HG03378 (cell line): ENCODE data around the gene HOXB3.

Source experiments
- ATAC-seq: cut with Tn5 transposase; IDR thresholded peaks from one replicate; pipeline ENCODE4 v1.9.1; 2021; ENCODE audit warnings: mild to moderate bottlenecking, moderate library complexity; ENCODE audit not compliant: unreplicated experiment

HOXB3 gene

GRCh38 chr17:48613862-48614694 is 24.0 kb upstream of the HOXB3 start:
- ATAC-seq: no peak

DNA sequence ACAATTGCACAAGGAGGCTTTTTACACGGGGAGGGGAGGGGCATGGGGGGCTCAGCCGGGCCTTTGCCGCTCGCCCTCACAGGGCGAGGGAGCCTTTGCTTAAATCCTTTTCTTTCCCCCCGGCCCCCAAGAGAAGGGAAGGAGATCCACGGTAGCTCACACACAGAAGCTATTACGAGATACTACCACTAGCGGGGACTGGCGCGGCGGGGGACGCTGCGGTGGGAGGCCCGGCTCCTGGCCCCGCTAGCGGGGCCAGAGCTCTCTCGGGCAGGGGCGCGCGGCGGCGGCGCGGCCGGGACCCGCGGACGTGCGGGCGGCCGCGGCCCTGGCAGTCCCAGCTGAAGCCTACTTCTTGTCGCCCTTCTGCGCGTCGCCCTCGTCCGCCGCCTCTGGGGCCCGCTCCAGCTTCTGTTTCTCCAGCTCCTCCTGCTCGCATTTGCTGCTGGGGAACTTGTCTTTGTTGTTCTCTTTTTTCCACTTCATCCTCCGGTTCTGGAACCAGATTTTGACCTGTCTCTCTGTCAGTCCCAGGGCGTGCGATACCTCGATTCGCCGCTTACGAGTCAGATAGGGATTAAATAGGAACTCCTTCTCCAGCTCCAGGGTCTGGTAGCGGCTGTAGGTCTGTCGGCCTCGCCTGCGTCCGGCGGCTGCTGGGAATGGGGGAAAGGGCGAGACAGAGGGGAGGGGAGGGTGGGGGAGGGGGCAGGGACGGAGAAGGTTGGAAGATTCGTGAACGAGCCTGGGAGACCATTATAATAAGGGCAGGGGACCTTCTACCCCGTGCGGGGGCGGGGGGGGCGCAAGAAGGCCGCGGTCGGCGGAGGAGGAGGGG is 23.0 kb upstream of the HOXB3 start:
- no peak for ATAC-seq

- no peak for ATAC-seq
Measured at GRCh38 chr17:48612456-48612853, 22.4 kb upstream of the HOXB3 start.

DNA sequence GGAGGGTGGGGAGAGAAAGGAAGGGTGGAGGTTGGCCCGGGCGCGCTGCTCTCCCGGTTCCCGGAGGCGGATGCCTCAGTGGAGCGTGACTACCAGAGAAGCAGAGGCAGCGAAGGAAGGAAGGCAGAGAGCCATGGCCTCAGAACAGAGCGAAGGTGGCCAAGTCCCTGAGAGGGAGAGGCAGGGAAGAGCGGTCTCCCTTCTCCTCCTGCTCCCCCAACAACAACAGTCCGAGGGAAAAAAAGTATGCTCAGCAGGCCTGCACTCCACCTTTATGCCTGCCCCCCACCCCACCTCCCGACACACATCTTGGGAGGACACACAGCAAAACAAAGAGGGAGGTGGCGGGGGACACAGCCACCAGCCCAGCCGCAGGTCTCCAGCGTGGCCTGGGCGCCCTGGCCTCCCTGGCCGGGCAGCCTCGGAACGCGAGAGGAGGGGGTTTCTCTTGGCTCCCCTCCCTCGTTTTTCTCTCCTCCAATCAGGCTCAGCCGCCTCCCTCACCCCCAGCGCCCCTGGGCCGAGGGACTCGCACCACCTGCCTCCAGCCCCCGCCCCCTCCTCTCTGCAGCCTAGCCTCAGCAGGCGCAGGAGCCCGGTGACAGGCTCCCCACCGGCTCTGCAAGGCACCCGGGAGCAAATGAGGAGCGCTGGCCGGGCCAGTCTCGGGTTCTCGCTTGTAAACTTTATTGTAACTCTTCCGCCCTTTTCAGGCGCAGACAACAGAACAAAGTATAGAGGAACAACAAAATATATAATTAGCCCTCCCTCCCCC is 21.8 kb upstream of the HOXB3 start:
- ATAC-seq: no peak

DNA sequence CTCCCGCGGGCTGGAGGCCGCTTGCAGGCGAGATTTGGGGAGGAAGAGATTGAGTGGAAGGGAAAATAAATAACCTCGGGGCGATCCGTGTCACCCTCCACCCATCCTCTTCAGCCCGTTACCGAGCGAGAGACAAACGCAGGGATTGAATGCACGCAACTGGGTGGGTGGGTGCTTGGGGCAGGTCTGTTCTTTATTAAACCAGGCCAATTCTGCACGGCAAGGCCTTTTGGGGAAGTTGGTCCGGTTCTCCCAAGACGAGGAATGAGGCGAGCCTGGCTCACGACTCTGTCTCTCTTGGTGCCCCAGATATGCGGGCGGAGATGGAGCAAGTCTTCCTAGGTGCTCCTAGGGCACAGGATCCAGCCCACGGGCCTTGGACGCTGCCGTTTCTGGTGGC is 21.2 kb upstream of the HOXB3 start:
- no peak for ATAC-seq

GRCh38 chr17:48610282-48611211 is 20.5 kb upstream of the HOXB3 start, which contains the start of gene HOXB7:
TSS of gene HOXB7 (minus strand) at chr17:48611017. CDS start at chr17:48610918, 99 bp downstream.
- ATAC-seq: no peak

GRCh38 chr17:48609759-48610281 is 19.8 kb upstream of the HOXB3 start:
- ATAC-seq: no peak

- ATAC-seq: no peak
Measured at GRCh38 chr17:48609033-48609432, 19.0 kb upstream of the HOXB3 start.

DNA sequence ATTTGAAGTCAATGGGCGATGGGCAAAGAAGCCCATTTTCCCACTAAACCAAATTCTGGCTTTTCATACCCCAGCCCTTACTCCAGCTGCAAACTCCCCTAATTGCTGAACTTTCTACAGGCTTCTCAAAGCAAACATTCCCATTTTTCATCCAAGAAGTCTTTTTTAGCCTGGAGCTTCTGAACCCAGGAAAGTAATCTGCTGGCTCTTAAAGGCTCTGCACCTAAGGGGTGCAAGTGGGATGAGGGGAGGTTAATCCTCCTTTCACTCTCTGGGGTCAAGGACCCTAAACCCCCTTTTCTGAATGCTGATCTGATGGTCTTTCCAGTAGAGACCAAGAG is 18.4 kb upstream of the HOXB3 start:
- no peak for ATAC-seq

- no peak for ATAC-seq
Measured at GRCh38 chr17:48606892-48607614, 17.0 kb upstream of the HOXB3 start.

- no peak for ATAC-seq
Measured at GRCh38 chr17:48605991-48606891, 16.2 kb upstream of the HOXB3 start.

- ATAC-seq: no peak
Measured at GRCh38 chr17:48605409-48605919, 15.4 kb upstream of the HOXB3 start.

- ATAC-seq: no peak
Measured at GRCh38 chr17:48604770-48605329, 14.8 kb upstream of the HOXB3 start, which contains the start of gene HOXB6. TSS of gene HOXB6 (minus strand) at chr17:48604986. CDS start at chr17:48598150, 6,836 bp downstream.

GRCh38 chr17:48603959-48604769 is 14.1 kb upstream of the HOXB3 start:
- ATAC-seq: no peak

- no peak for ATAC-seq
Measured at GRCh38 chr17:48601539-48602425, 11.7 kb upstream of the HOXB3 start.

DNA sequence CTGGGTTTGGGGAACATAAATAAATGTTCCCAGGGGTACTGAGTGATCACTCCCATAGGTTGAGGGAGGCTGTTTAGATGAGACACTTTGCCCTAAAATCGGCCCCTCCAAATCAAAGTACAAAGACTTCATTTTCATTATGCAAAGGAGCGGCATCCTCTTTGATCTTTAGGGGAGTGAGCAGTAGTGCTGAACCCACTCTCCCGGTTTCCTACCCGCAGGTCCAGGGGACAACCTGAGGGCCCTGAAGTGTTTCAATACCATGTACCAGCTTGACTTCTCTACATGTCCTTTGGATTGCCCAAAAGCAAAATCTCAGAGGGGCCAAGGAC is 11.1 kb upstream of the HOXB3 start:
- ATAC-seq: no peak
